Keratinocyte (primary cell): Measurements from ENCODE around the gene MUC5B. TPM values are rescaled to one million over a fixed set of nuclear protein-coding genes. Genes with fewer than 3 reads are reported as not detected.

Source experiments
- DNase-seq: peaks from one replicate; pipeline ENCODE4 v3.0.0-alpha.2; 2011; ENCODE audit warnings: low read depth, missing footprints, low spot score
- FAIRE-seq: peaks from 2 replicates; lab custom pipeline; 2011; peaks lifted over from hg19 to GRCh38; lab: Jason Lieb, UNC
- H2AFZ ChIP-seq: 2 replicates; pipeline ENCODE4 v1.6.0; 2012; ENCODE audit warnings: low read length, control low read depth, inconsistent platforms; ENCODE audit not compliant: control insufficient read depth
- H3K27ac ChIP-seq: 2 replicates; pipeline ENCODE4 v1.5.1; 2011; ENCODE audit warnings: low read length; ENCODE audit not compliant: control insufficient read depth, insufficient read depth
- H3K27me3 ChIP-seq: 3 replicates; pipeline ENCODE4 v1.6.0; 2011; ENCODE audit warnings: low read length; ENCODE audit not compliant: control insufficient read depth, insufficient read depth; ENCODE audit errors: extremely low read depth
- H3K36me3 ChIP-seq, 2 experiments: 2 replicates in 1 of 2; 3 replicates in 1 of 2; pipeline ENCODE4 v1.5.1; 2011; ENCODE audit warnings: low read length in 2 of 2, mild to moderate bottlenecking in 1 of 2; ENCODE audit not compliant: control insufficient read depth in 2 of 2, insufficient read depth in 2 of 2; ENCODE audit errors: extremely low read depth in 1 of 2
- H3K4me1 ChIP-seq: 3 replicates; pipeline ENCODE4 v1.5.1; 2011; ENCODE audit warnings: low read length; ENCODE audit not compliant: control insufficient read depth, insufficient read depth; ENCODE audit errors: extremely low read depth
- H3K4me2 ChIP-seq: 3 replicates; pipeline ENCODE4 v1.6.0; 2011; ENCODE audit warnings: low read depth, low read length; ENCODE audit not compliant: control insufficient read depth, insufficient read depth; ENCODE audit errors: extremely low read depth
- H3K4me3 ChIP-seq, 3 experiments: fragments of 200-600 bp in 1 of 3; sonication (generic) in 1 of 3; 2 replicates in 2 of 3; 3 replicates in 1 of 3; pipeline ENCODE4 v1.5.1; 2011 to 2016; ENCODE audit warnings: low read length in 3 of 3, mild to moderate bottlenecking in 3 of 3, control low read depth in 2 of 3, inconsistent platforms in 1 of 3, low read depth in 1 of 3, mixed read lengths in 1 of 3, mixed run types in 1 of 3, moderate library complexity in 1 of 3; ENCODE audit not compliant: control insufficient read depth in 2 of 3, insufficient read depth in 2 of 3; ENCODE audit errors: extremely low read depth in 1 of 3
- H3K79me2 ChIP-seq: 2 replicates; pipeline ENCODE4 v1.6.0; 2012; ENCODE audit warnings: low read length; ENCODE audit not compliant: control insufficient read depth, insufficient read depth
- H3K9ac ChIP-seq: 3 replicates; pipeline ENCODE4 v1.6.0; 2011; ENCODE audit warnings: low read length; ENCODE audit not compliant: control insufficient read depth, insufficient read depth; ENCODE audit errors: extremely low read depth
- H3K9me1 ChIP-seq: 3 replicates; pipeline ENCODE4 v1.6.0; 2011; ENCODE audit warnings: low read length; ENCODE audit not compliant: control insufficient read depth, insufficient read depth; ENCODE audit errors: extremely low read depth
- H3K9me3 ChIP-seq: 2 replicates; pipeline ENCODE4 v1.5.1; 2012; ENCODE audit warnings: low read depth, low read length; ENCODE audit not compliant: control insufficient read depth
- H4K20me1 ChIP-seq: 3 replicates; pipeline ENCODE4 v1.6.0; 2011; ENCODE audit warnings: low read length; ENCODE audit not compliant: control insufficient read depth, insufficient read depth; ENCODE audit errors: extremely low read depth
- EZH2 ChIP-seq: IDR thresholded peaks from one replicate; pipeline ENCODE4 v1.6.1; 2012; ENCODE audit warnings: inconsistent platforms, mild to moderate bottlenecking, low read length, moderate library complexity
- dilution Hi-C: fragments of 300-500 bp; cut with MboI; formaldehyde crosslinking; loops from one replicate; pipeline ENCODE4 v1.7.0; 2020; ENCODE audit warnings: low sequenced_read_pairs; ENCODE audit not compliant: extremely low pct_ligation_motif_present
- polyA plus RNA-seq, 5 experiments: library from polyadenylated mRNA; depleted of rRNA in 3 of 5; stranded (reverse) in 3 of 5; stranded (forward) in 1 of 5; unstranded in 1 of 5; fragments of >200 nt; gene quantifications; 1 replicate in 1 of 5; 2 replicates in 3 of 5; 3 replicates in 1 of 5; pipeline versions ENCODE4 v1.2.1 to v1.2.3, GENCODE V29; 2011 to 2012; ENCODE audit warnings: missing spikeins in 2 of 5, low read depth in 1 of 5, low replicate concordance in 1 of 5
- TF ChIP-seq, protein P1 (sequence below), 3 experiments: IDR thresholded peaks in 1 of 3; conservative IDR thresholded peaks in 1 of 3; optimal IDR thresholded peaks in 1 of 3; 2 replicates in 2 of 3; 3 replicates in 1 of 3; pipeline versions ENCODE3 to v1.5.1; 2011; ENCODE audit warnings: low read length in 3 of 3, mild to moderate bottlenecking in 3 of 3, moderate library complexity in 2 of 3, control low read depth in 1 of 3, inconsistent platforms in 1 of 3; ENCODE audit not compliant: insufficient read depth in 2 of 3; ENCODE audit errors: extremely low read depth in 1 of 3

The MUC5B gene
- polyA plus RNA-seq, 1 donor (not counting 4 experiments of a cell fraction or from before 2014, with no cell fraction given) = not detected

DNA sequence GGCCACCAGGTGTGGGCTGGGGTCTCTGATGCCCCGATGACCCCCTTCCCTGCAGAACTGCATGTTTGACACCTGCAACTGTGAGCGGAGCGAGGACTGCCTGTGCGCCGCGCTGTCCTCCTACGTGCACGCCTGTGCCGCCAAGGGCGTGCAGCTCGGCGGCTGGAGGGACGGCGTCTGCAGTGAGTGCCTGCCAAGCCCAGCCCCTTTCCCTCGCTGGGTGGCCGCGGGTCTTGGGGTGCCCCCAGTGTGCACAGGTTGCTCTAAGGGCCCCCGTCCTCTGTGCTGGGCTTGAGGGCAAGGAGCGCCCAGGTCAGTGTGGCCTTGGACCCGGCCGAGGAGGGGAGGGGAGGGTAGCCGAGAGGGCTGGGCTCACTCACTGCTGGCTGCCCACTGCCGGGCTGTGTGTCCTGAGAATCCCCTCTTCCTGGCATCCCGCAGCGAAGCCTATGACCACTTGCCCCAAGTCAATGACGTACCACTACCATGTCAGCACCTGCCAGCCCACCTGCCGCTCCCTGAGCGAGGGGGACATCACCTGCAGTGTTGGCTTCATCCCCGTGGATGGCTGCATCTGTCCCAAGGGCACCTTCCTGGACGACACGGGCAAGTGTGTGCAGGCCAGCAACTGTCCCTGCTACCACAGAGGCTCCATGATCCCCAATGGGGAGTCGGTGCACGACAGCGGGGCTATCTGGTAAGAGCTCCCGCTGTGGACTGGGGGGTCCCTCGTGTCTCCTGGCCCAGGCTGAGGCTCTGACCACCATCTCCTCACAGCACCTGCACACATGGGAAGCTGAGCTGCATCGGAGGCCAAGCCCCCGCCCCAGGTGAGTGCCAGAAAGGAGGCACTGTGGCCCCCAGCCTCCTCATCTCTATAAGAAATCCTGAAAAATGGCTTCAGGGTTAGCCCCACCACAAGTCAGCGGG lies 48.2 kb upstream of the MUC5B start:
- H3K27me3 ChIP-seq = no peaks in the 10 kb centered on the region

DNA sequence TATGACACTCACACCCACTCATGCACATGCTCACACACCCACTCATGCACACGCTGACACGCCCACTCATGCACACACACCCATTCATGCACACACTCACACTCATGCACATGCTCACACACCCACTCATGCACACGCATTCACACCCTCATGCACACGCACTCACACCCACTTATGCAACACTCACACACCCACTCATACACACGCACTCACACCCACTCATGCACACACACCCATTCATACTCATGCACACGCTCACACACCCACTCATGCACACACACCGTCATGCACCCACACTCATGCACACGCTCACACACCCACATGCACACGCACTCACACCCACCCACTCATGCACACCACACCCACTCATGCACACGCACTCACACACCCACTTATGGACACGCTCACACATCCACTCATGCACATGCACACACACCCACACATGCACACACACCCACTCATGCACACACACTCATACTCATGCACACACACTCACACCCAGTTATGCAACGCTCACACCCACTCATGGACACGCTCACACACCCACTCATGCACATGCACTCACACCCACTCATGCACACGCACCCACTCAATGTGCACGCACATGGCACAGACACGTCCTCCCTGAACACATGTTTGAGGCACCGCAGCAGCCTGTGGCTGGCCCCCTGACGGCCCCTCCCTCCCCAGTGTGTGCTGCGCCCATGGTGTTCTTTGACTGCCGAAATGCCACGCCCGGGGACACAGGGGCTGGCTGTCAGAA lies 47.2 kb upstream of the MUC5B start:
- H3K9me3 ChIP-seq = peaks cover 20% of the 10 kb centered on the region
- DNase-seq (no peak), FAIRE-seq (no peak)
- H3K27me3 ChIP-seq = no peaks in the 10 kb centered on the region
- H3K9me1 ChIP-seq = no peaks in the 10 kb centered on the region
- no peaks in the 10 kb centered on the region for H3K36me3 ChIP-seq
- H2AFZ ChIP-seq = no peak overlapping the region
- no peak overlapping the region for H3K9ac ChIP-seq
- no peak overlapping the region for H3K27ac ChIP-seq
- H3K4me2 ChIP-seq = no peak overlapping the region
- H4K20me1 ChIP-seq = no peaks in the 10 kb centered on the region
- H3K4me3 ChIP-seq = no peak overlapping the region
- no peaks in the 10 kb centered on the region for H3K4me1 ChIP-seq
- H3K79me2 ChIP-seq = no peaks in the 10 kb centered on the region
- dilution Hi-C loops = no loop called here
- TF ChIP-seq, protein P1, sequence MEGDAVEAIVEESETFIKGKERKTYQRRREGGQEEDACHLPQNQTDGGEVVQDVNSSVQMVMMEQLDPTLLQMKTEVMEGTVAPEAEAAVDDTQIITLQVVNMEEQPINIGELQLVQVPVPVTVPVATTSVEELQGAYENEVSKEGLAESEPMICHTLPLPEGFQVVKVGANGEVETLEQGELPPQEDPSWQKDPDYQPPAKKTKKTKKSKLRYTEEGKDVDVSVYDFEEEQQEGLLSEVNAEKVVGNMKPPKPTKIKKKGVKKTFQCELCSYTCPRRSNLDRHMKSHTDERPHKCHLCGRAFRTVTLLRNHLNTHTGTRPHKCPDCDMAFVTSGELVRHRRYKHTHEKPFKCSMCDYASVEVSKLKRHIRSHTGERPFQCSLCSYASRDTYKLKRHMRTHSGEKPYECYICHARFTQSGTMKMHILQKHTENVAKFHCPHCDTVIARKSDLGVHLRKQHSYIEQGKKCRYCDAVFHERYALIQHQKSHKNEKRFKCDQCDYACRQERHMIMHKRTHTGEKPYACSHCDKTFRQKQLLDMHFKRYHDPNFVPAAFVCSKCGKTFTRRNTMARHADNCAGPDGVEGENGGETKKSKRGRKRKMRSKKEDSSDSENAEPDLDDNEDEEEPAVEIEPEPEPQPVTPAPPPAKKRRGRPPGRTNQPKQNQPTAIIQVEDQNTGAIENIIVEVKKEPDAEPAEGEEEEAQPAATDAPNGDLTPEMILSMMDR (optimal IDR thresholded peaks at IDR 0.05 in 1 of 3, IDR thresholded peaks at IDR 0.05 in 1 of 3, conservative IDR thresholded peaks at IDR 0.05 in 1 of 3; ENCODE audit: extremely low read depth in 1 of 3, insufficient read depth in 2 of 3, low read length in 3 of 3) = no peak
- TF ChIP-seq EZH2 = no peak

More for the DNA sequence above, 48.2 kb upstream of the MUC5B start:
- Histone ChIP-seq H4K20me1 (no peaks in the 10 kb centered on the region), H3K9ac (no peak overlapping the region), H3K4me1 (no peaks in the 10 kb centered on the region), H2AFZ (no peak overlapping the region), H3K36me3 (no peaks in the 10 kb centered on the region), H3K9me3 (peaks cover 20% of the 10 kb centered on the region), H3K27ac (no peak overlapping the region), H3K79me2 (no peaks in the 10 kb centered on the region), H3K9me1 (no peaks in the 10 kb centered on the region), H3K4me2 (no peak overlapping the region), H3K4me3 (no peak overlapping the region)
- no peak for TF ChIP-seq EZH2
- TF ChIP-seq, protein P1 (optimal IDR thresholded peaks at IDR 0.05 in 1 of 3, IDR thresholded peaks at IDR 0.05 in 1 of 3, conservative IDR thresholded peaks at IDR 0.05 in 1 of 3; ENCODE audit: extremely low read depth in 1 of 3, insufficient read depth in 2 of 3, low read length in 3 of 3) = no peak
- DNase-seq = no peak
- dilution Hi-C loops = no loop called here
- no peak for FAIRE-seq
